DND-41 (cell line): ENCODE data around the gene THSD4.

Experiments
- ATAC-seq: fragments of 200-7000 bp; cut with Tn5 transposase; 3 replicates; pipeline ENCODE4 v1.9.1; 2021; ENCODE audit warnings: low read depth; ENCODE audit not compliant: insufficient read depth
- DNase-seq: peaks from one replicate; pipeline ENCODE4 v3.0.0-alpha.2; 2020
- H2AFZ ChIP-seq: 2 replicates; pipeline ENCODE4 v1.6.0; 2012; ENCODE audit warnings: low read depth, low read length
- H3K27ac ChIP-seq: 2 replicates; pipeline ENCODE4 v1.5.1; 2012; ENCODE audit warnings: low read length, inconsistent platforms
- H3K27me3 ChIP-seq: fragments of 200-600 bp; sonication (generic); 2 replicates; pipeline ENCODE4 v1.6.0; 2012; ENCODE audit warnings: low read length, mild to moderate bottlenecking, inconsistent platforms; ENCODE audit not compliant: insufficient read depth, poor library complexity
- H3K36me3 ChIP-seq: 2 replicates; pipeline ENCODE4 v1.5.1; 2012; ENCODE audit warnings: low read length, inconsistent platforms; ENCODE audit not compliant: insufficient read depth
- H3K4me1 ChIP-seq: 2 replicates; pipeline ENCODE4 v1.5.1; 2012; ENCODE audit warnings: mild to moderate bottlenecking, low read length; ENCODE audit not compliant: insufficient read depth
- H3K4me2 ChIP-seq: 2 replicates; pipeline ENCODE4 v1.6.0; 2012; ENCODE audit warnings: mild to moderate bottlenecking, moderate library complexity, low read length, inconsistent platforms; ENCODE audit not compliant: insufficient read depth
- H3K4me3 ChIP-seq, 2 experiments: fragments of 200-600 bp in 1 of 2; shearing (Covaris generic) in 1 of 2; 2 replicates each; pipeline ENCODE4 v1.5.1; 2012 to 2016; ENCODE audit warnings: inconsistent platforms in 2 of 2, low read length in 2 of 2, mild to moderate bottlenecking in 2 of 2, low read depth in 1 of 2, moderate library complexity in 1 of 2
- H3K79me2 ChIP-seq: 2 replicates; pipeline ENCODE4 v1.6.0; 2012; ENCODE audit warnings: low read length, inconsistent platforms; ENCODE audit not compliant: insufficient read depth
- H3K9ac ChIP-seq: 2 replicates; pipeline ENCODE4 v1.6.0; 2012; ENCODE audit warnings: low read depth, mild to moderate bottlenecking, inconsistent platforms, low read length, moderate library complexity
- H3K9me3 ChIP-seq: 2 replicates; pipeline ENCODE4 v1.5.1; 2012; ENCODE audit warnings: low read length, moderate library complexity, mild to moderate bottlenecking, inconsistent platforms; ENCODE audit not compliant: insufficient read depth, severe bottlenecking
- H4K20me1 ChIP-seq: 2 replicates; pipeline ENCODE4 v1.6.0; 2012; ENCODE audit warnings: low read length; ENCODE audit not compliant: insufficient read depth
- EZH2 ChIP-seq: IDR thresholded peaks from 3 replicates; pipeline ENCODE4 v1.6.1; 2012; ENCODE audit warnings: borderline replicate concordance, low read depth, mild to moderate bottlenecking, moderate library complexity, low read length, inconsistent platforms; ENCODE audit not compliant: severe bottlenecking
- TF ChIP-seq, protein P1 (sequence below): IDR thresholded peaks from 2 replicates; pipeline ENCODE4 v1.5.1; 2012; ENCODE audit warnings: borderline replicate concordance, low read length, moderate library complexity, mild to moderate bottlenecking; ENCODE audit not compliant: poor library complexity, severe bottlenecking; ENCODE audit errors: extremely low read depth

THSD4 gene

DNA sequence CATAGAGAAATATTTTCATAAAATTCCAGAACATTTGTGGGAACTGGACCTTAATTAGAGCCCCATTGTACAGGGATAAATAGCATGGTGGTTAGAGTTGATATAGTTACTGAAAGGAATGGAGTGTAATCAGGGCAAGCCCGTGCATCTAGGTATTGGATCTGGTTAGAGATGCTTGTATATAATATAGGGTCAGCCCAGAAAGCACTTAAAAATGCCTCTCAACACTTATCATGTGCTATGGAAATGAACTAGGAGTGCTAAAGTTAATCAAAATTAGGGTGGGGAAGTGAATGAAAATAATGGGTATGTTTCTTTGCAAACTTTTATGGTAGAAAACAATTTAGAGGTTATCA, 386.8 kb downstream of the THSD4 start:
- H3K4me2 ChIP-seq = no peak overlapping the region
- H3K4me3 ChIP-seq = no peak overlapping the region
- no peaks in the 10 kb centered on the region for H3K27me3 ChIP-seq
- TF ChIP-seq, protein P1, sequence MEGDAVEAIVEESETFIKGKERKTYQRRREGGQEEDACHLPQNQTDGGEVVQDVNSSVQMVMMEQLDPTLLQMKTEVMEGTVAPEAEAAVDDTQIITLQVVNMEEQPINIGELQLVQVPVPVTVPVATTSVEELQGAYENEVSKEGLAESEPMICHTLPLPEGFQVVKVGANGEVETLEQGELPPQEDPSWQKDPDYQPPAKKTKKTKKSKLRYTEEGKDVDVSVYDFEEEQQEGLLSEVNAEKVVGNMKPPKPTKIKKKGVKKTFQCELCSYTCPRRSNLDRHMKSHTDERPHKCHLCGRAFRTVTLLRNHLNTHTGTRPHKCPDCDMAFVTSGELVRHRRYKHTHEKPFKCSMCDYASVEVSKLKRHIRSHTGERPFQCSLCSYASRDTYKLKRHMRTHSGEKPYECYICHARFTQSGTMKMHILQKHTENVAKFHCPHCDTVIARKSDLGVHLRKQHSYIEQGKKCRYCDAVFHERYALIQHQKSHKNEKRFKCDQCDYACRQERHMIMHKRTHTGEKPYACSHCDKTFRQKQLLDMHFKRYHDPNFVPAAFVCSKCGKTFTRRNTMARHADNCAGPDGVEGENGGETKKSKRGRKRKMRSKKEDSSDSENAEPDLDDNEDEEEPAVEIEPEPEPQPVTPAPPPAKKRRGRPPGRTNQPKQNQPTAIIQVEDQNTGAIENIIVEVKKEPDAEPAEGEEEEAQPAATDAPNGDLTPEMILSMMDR = no peak
- no peak for TF ChIP-seq EZH2
- H3K9me3 ChIP-seq = no peaks in the 10 kb centered on the region
- H3K79me2 ChIP-seq = no peaks in the 10 kb centered on the region
- no peaks in the 10 kb centered on the region for H4K20me1 ChIP-seq
- H2AFZ ChIP-seq = no peak overlapping the region
- no peak overlapping the region for H3K9ac ChIP-seq
- H3K27ac ChIP-seq = no peak overlapping the region
- ATAC-seq (no peak), DNase-seq (no peak)
- H3K4me1 ChIP-seq = no peaks in the 10 kb centered on the region
- H3K36me3 ChIP-seq = no peaks in the 10 kb centered on the region

DNA sequence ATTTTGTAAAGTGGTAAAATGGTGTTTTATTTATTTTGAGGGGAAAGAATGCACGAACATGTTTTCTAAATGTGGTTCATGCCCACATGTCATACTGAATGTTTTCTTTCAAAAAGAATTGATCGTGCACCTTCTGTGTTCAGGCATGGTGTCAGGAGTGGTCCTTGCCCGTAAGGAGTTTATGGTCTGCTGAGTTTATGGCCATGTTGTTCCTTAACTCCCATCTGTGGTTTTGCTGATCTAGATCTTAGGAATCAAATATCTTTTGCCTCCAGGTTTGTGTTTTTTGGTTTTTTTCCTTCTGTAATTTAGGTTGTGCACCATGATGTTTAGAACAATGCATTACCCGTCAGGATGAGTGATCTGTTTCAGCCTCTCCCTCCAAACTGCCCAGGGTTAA, 390.7 kb downstream of the THSD4 start:
- no peaks in the 10 kb centered on the region for H4K20me1 ChIP-seq
- no peaks in the 10 kb centered on the region for H3K9me3 ChIP-seq
- no peak for DNase-seq
- TF ChIP-seq EZH2 = no peak
- TF ChIP-seq, protein P1 = no peak
- H3K79me2 ChIP-seq = no peaks in the 10 kb centered on the region
- H3K4me3 ChIP-seq = no peak overlapping the region
- H3K27ac ChIP-seq = no peak overlapping the region
- no peak overlapping the region for H2AFZ ChIP-seq
- H3K4me2 ChIP-seq = no peak overlapping the region
- no peak for ATAC-seq
- no peaks in the 10 kb centered on the region for H3K4me1 ChIP-seq
- H3K36me3 ChIP-seq = no peaks in the 10 kb centered on the region
- H3K27me3 ChIP-seq = no peaks in the 10 kb centered on the region
- H3K9ac ChIP-seq = no peak overlapping the region

DNA sequence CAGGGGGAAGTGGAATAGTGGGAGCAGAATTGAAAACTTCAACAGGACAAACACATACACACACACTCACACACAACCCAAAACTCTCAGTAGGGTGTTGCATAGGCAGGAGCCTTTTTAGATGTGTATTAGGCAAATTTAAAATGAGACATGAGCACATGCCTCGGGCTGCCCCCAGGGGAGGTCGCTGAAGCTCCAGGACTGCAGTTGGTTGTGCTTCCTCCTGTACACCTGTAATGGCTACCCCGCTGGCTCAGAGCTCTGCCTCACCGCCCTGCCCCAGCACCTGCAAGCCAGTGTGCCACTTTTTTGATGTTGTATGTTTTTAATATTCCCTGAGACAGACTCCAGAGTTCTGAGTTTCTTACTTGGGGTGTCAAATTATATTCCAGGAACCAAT, 391.7 kb downstream of the THSD4 start:
- H3K4me2 ChIP-seq = no peak overlapping the region
- H3K79me2 ChIP-seq = no peaks in the 10 kb centered on the region
- no peak for ATAC-seq
- H3K27me3 ChIP-seq = no peaks in the 10 kb centered on the region
- no peak overlapping the region for H3K27ac ChIP-seq
- no peak overlapping the region for H3K9ac ChIP-seq
- H3K4me1 ChIP-seq = no peaks in the 10 kb centered on the region
- H3K36me3 ChIP-seq = no peaks in the 10 kb centered on the region
- H2AFZ ChIP-seq = no peak overlapping the region
- H3K4me3 ChIP-seq = no peak overlapping the region
- no peaks in the 10 kb centered on the region for H4K20me1 ChIP-seq
- no peak for TF ChIP-seq EZH2
- TF ChIP-seq, protein P1 = no peak
- DNase-seq = no peak
- no peaks in the 10 kb centered on the region for H3K9me3 ChIP-seq

DNA sequence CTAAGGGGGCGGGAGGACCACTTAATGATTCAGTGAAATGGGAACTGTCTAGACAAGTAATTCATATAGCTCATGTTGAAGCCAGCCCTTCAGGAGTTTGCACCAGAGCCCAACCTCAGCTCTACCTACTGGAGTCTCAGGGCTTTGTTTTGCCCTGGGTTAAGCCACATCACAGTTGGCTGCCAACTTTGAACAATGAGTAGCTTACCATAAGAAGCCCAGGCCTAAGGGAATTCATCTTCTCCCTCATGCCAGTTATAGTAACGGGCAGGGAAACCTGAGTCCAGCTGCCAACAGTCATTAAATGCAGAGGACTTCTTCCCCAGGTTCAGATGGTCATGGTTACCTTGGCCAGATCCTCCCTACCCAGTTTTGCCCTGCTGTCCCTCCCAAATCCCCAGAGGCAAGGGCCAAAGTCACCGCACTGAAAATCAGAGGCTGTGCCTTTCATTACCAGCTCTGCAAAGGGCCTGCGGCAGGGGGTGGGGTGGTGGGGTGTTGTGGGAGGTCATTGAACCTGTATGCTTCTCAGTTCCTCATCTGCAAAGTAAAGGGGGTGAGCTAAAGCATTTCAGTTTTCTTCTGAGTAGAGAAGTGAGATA, 392.9 kb downstream of the THSD4 start:
- no peaks in the 10 kb centered on the region for H4K20me1 ChIP-seq
- no peak for ATAC-seq
- H3K27ac ChIP-seq = no peak overlapping the region
- H3K79me2 ChIP-seq = no peaks in the 10 kb centered on the region
- H2AFZ ChIP-seq = no peak overlapping the region
- H3K4me3 ChIP-seq = no peak overlapping the region
- no peak for DNase-seq
- no peaks in the 10 kb centered on the region for H3K9me3 ChIP-seq
- H3K4me2 ChIP-seq = no peak overlapping the region
- no peaks in the 10 kb centered on the region for H3K27me3 ChIP-seq
- TF ChIP-seq EZH2 = no peak
- TF ChIP-seq, protein P1 = no peak
- no peak overlapping the region for H3K9ac ChIP-seq
- no peaks in the 10 kb centered on the region for H3K4me1 ChIP-seq
- H3K36me3 ChIP-seq = no peaks in the 10 kb centered on the region
